B cell (primary cell): ENCODE data around the gene ZBTB32. TPM values are rescaled to one million over a fixed set of nuclear protein-coding genes. Genes with fewer than 3 reads are reported as not detected.
"Not testable (repeated sequence)": the region's sequence is repeated elsewhere in the genome, so short reads cannot be mapped to it uniquely, and the experiment has no call there.

Source experiments
- ATAC-seq: fragments of 200-7000 bp; cut with Tn5 transposase; one replicate; pipeline ENCODE4 v1.10.0; 2021; ENCODE audit warnings: low read depth, mild to moderate bottlenecking, moderate number of reproducible peaks, moderate library complexity
- CTCF ChIA-PET: fragments of 350-600 bp; sonication (Branson Sonifier 250); formaldehyde crosslinking; loops from one replicate; lab custom pipeline; 2021; ENCODE audit warnings: antibody characterized with exemption, inconsistent platforms; lab: Charles Lee
- POLR2A ChIA-PET: fragments of 350-600 bp; sonication (Branson Sonifier 250); formaldehyde crosslinking; loops from one replicate; lab custom pipeline; 2021; ENCODE audit warnings: antibody characterized with exemption; lab: Charles Lee
- DNase-seq: peaks from one replicate; pipeline ENCODE4 v3.0.0; 2013
- H2AFZ ChIP-seq: 2 replicates; pipeline ENCODE4 v1.6.1; 2012; ENCODE audit warnings: mild to moderate bottlenecking, low read depth, low read length; ENCODE audit not compliant: insufficient read depth, poor library complexity, severe bottlenecking
- H3K27ac ChIP-seq, 2 donors: 1 replicate in 1 of 2; 2 replicates in 1 of 2; pipeline ENCODE4 v1.5.1; 2012 to 2013; ENCODE audit warnings: low read length in 2 of 2, mild to moderate bottlenecking in 2 of 2, moderate library complexity in 1 of 2
- H3K27me3 ChIP-seq, 4 experiments: fragments of 200-600 bp in 1 of 4; sonication (generic) in 1 of 4; replicated peaks in 1 of 4; 1 replicate in 2 of 4; 2 replicates in 2 of 4; pipeline versions ENCODE4 v1.6.1 to v1.7.0; 2013 to 2016; ENCODE audit warnings: low read length in 3 of 4, mild to moderate bottlenecking in 2 of 4, mixed read lengths in 1 of 4, moderate library complexity in 1 of 4; ENCODE audit not compliant: insufficient read depth in 4 of 4, control insufficient read depth in 3 of 4; ENCODE audit errors: control extremely low read depth in 1 of 4
- H3K36me3 ChIP-seq, 2 experiments: replicated peaks in 1 of 2; 1 replicate in 1 of 2; 2 replicates in 1 of 2; pipeline versions ENCODE4 v1.6.1 to v1.7.1; 2013; ENCODE audit warnings: low read length in 1 of 2; ENCODE audit not compliant: insufficient read depth in 2 of 2, control insufficient read depth in 1 of 2; ENCODE audit errors: control extremely low read depth in 1 of 2, extremely low read depth in 1 of 2
- H3K4me1 ChIP-seq, 2 donors: fragments of 200-600 bp in 1 of 2; sonication (generic) in 1 of 2; 1 replicate in 1 of 2; 2 replicates in 1 of 2; pipeline versions ENCODE4 v1.5.1 to v1.6.1; 2013 to 2017; ENCODE audit warnings: low read length in 2 of 2; ENCODE audit not compliant: control insufficient read depth in 2 of 2, insufficient read depth in 2 of 2
- H3K4me2 ChIP-seq: replicated peaks from 2 replicates; pipeline ENCODE3; 2012; ENCODE audit warnings: mild to moderate bottlenecking, low read depth, low read length; ENCODE audit not compliant: poor library complexity, severe bottlenecking
- H3K4me3 ChIP-seq, 5 experiments: fragments of 200-600 bp in 1 of 5; sonication (generic) in 1 of 5; 1 replicate in 3 of 5; 2 replicates in 2 of 5; pipeline versions ENCODE4 v1.5.1 to v1.7.0; 2011 to 2016; ENCODE audit warnings: low read length in 4 of 5, mild to moderate bottlenecking in 4 of 5, low read depth in 2 of 5, control low read depth in 1 of 5, moderate library complexity in 1 of 5; ENCODE audit not compliant: insufficient read depth in 1 of 5; ENCODE audit errors: control extremely low read depth in 1 of 5, extremely low read depth in 1 of 5
- H3K79me2 ChIP-seq: fragments of 200-600 bp; sonication (generic); one replicate; pipeline ENCODE4 v1.6.0; 2016; ENCODE audit warnings: low read length; ENCODE audit not compliant: control insufficient read depth, insufficient read depth
- H3K9ac ChIP-seq: fragments of 200-600 bp; sonication (generic); 2 replicates; pipeline ENCODE4 v1.6.1; 2017; ENCODE audit warnings: mild to moderate bottlenecking, low read length, moderate library complexity
- H3K9me3 ChIP-seq, 3 donors: one replicate each; pipeline versions ENCODE4 v1.6.1 to v1.7.1; 2013; ENCODE audit warnings: low read length in 2 of 3; ENCODE audit not compliant: control insufficient read depth in 2 of 3, insufficient read depth in 1 of 3; ENCODE audit errors: control extremely low read depth in 1 of 3
- H4K20me1 ChIP-seq: 2 replicates; pipeline ENCODE4 v1.6.0; 2012; ENCODE audit warnings: mild to moderate bottlenecking, low read length; ENCODE audit not compliant: insufficient read depth, control insufficient read depth, poor library complexity, severe bottlenecking
- H3K27ac Mint-ChIP-seq: one replicate; pipeline ENCODE4 v1.8.0; 2021; ENCODE audit warnings: mixed read lengths
- H3K27me3 Mint-ChIP-seq: one replicate; pipeline ENCODE4 v1.8.0; 2021; ENCODE audit warnings: mixed read lengths
- H3K4me1 Mint-ChIP-seq: one replicate; pipeline ENCODE4 v1.8.0; 2021; ENCODE audit warnings: mixed read lengths
- H3K4me3 Mint-ChIP-seq: one replicate; pipeline ENCODE4 v1.8.0; 2021; ENCODE audit warnings: mixed read lengths
- H3K9me3 Mint-ChIP-seq: one replicate; pipeline ENCODE4 v1.8.0; 2022; ENCODE audit warnings: mixed read lengths; ENCODE audit not compliant: insufficient read depth
- CTCF ChIP-seq: fragments of 200-600 bp; IDR thresholded peaks from one replicate; pipeline ENCODE4 v1.8.0; 2022; ENCODE audit warnings: antibody characterized with exemption, mild to moderate bottlenecking
- WGBS: methylation state at CpG from one replicate; pipeline ENCODE4 v1.1.5; 2013; ENCODE audit warnings: missing lambda C conversion rate; ENCODE audit not compliant: insufficient coverage; 5-methylcytosine and 5-hydroxymethylcytosine counted together
- intact Hi-C: fragments of 100-400 bp; cut with micrococcal nuclease; formaldehyde crosslinking; loops from one replicate; pipeline ENCODE4 v1.10.0; 2022
- polyA plus RNA-seq: library from polyadenylated mRNA; depleted of rRNA; stranded (reverse); fragments of >200 nt; gene quantifications from 2 replicates; pipeline ENCODE4 v1.2.3, GENCODE V29; 2012
- total RNA-seq, 2 donors: library from RNA; stranded (reverse); fragments of 120-200 nt in 1 of 2; gene quantifications; 1 replicate in 1 of 2; 2 replicates in 1 of 2; pipeline versions ENCODE4 v1.2.3 to v1.2.4, GENCODE V29; 2013 to 2022

ZBTB32 gene
- total and polyA plus RNA-seq, 2 donors (not counting 1 experiment from before 2014, with no cell fraction given): 18.9 to 28.1 TPM

GRCh38 chr19:35689836-35690235, 14.5 kb upstream of the ZBTB32 start:
- H3K4me2 ChIP-seq: no peak overlapping the region
- no CpG with 5 or more reads among the region's 4 CpGs for WGBS

GRCh38 chr19:35691106-35691505, 13.3 kb upstream of the ZBTB32 start:
- H3K9ac ChIP-seq, H3K27me3 Mint-ChIP-seq, POLR2A ChIA-PET, H3K9me3 ChIP-seq, H3K79me2 ChIP-seq, H3K27ac ChIP-seq, DNase-seq, H3K36me3 ChIP-seq, H4K20me1 ChIP-seq, H3K4me3 Mint-ChIP-seq, H3K4me1 Mint-ChIP-seq, ATAC-seq, CTCF ChIA-PET, H3K9me3 Mint-ChIP-seq, H3K4me3 ChIP-seq, H3K4me1 ChIP-seq, H3K27me3 ChIP-seq, H2AFZ ChIP-seq, H3K27ac Mint-ChIP-seq, H3K4me2 ChIP-seq: not testable (repeated sequence)
- WGBS: 96% methylated on average over 37 of the region's 37 CpGs
- intact Hi-C loops: loop anchor here (5.0 kb wide), 1 partner anchor 66 kb away; the partner anchor contains the start of genes HSPB6 and PROSER3

More at GRCh38 chr19:35689836-35690235, 14.5 kb upstream of the ZBTB32 start:
- no peak for TF ChIP-seq CTCF
- CTCF ChIA-PET: no interaction called here
- Histone ChIP-seq H3K9me3 (no peaks in the 10 kb centered on the region), H3K36me3 (no peaks in the 10 kb centered on the region), H3K27ac (no peak overlapping the region), H4K20me1 (no peaks in the 10 kb centered on the region), H3K27me3 (no peaks in the 10 kb centered on the region), H3K79me2 (no peaks in the 10 kb centered on the region), H3K4me3 (no peak overlapping the region), H3K9ac (no peak overlapping the region), H2AFZ (no peak overlapping the region), H3K4me1 (no peaks in the 10 kb centered on the region)
- POLR2A ChIA-PET: no interaction called here
- H3K4me1 Mint-ChIP-seq: no peaks in the 10 kb centered on the region
- no peak for DNase-seq
- H3K9me3 Mint-ChIP-seq: no peaks in the 10 kb centered on the region
- H3K27ac Mint-ChIP-seq: no peak overlapping the region
- H3K4me3 Mint-ChIP-seq: no peak overlapping the region
- intact Hi-C loops: loop anchor here (5.0 kb wide), 1 partner anchor 67 kb away; the partner anchor contains the start of genes HSPB6 and PROSER3
- no peak for ATAC-seq
- H3K27me3 Mint-ChIP-seq: no peaks in the 10 kb centered on the region
